GM21390 (cell line): ENCODE data around the gene PRM3.

Experiments
- ATAC-seq: cut with Tn5 transposase; IDR thresholded peaks from one replicate; pipeline ENCODE4 v1.9.1; 2021; ENCODE audit not compliant: unreplicated experiment

PRM3 gene

GRCh38 chr16:11272921-11273720, at the start of gene PRM3:
Gene PRM3, minus strand, starts transcription at chr16:11273629. Its CDS starts 34 bp downstream, at chr16:11273595.
- ATAC-seq: no peak

GRCh38 chr16:11322823-11323222, 49.4 kb upstream of the PRM3 start:
- ATAC-seq: no peak

GRCh38 chr16:11321662-11322061, 48.2 kb upstream of the PRM3 start:
- ATAC-seq: no peak

GRCh38 chr16:11320170-11320569, 46.7 kb upstream of the PRM3 start:
- no peak for ATAC-seq

GRCh38 chr16:11319529-11320146, 46.2 kb upstream of the PRM3 start:
- no peak for ATAC-seq

GRCh38 chr16:11318817-11319216, 45.4 kb upstream of the PRM3 start:
- no peak for ATAC-seq

- ATAC-seq: no peak
These were observed 43.0 kb upstream of the PRM3 start for GRCh38 chr16:11316331-11317015.

- no peak for ATAC-seq
These were observed 42.1 kb upstream of the PRM3 start for GRCh38 chr16:11315510-11315909.

GRCh38 chr16:11314309-11314894, 41.0 kb upstream of the PRM3 start:
- no peak for ATAC-seq

- no peak for ATAC-seq
These were observed 40.3 kb upstream of the PRM3 start for GRCh38 chr16:11313493-11314308.

GRCh38 chr16:11312718-11313492, 39.5 kb upstream of the PRM3 start:
- ATAC-seq: no peak

GRCh38 chr16:11310997-11311561, 37.6 kb upstream of the PRM3 start:
- peak; percentile 37 for ATAC-seq

- no peak for ATAC-seq
These were observed 37.2 kb upstream of the PRM3 start for GRCh38 chr16:11310634-11310977.

- peak; percentile 36 for ATAC-seq
These were observed 36.6 kb upstream of the PRM3 start for GRCh38 chr16:11309895-11310633.

- no peak for ATAC-seq
These were observed 35.3 kb upstream of the PRM3 start for GRCh38 chr16:11308493-11309283.

- ATAC-seq: no peak
These were observed 34.4 kb upstream of the PRM3 start for GRCh38 chr16:11307639-11308492.

GRCh38 chr16:11306997-11307638, 33.7 kb upstream of the PRM3 start:
- ATAC-seq: no peak
